Kidney (tissue), 14 donors: ENCODE data around the gene DOK7. TPM values are rescaled to one million over a fixed set of nuclear protein-coding genes. Genes with fewer than 3 reads are reported as not detected.
A peak's percentile ranks its signal among the peaks of the same experiment; 100 is the strongest.

Experiments
- DNase-seq, 5 donors: peaks; one replicate each; pipeline ENCODE4 v3.0.0-alpha.2; 2013 to 2020
- FAIRE-seq: peaks from 2 replicates; lab custom pipeline; 2012; peaks lifted over from hg19 to GRCh38; lab: Jason Lieb, UNC
- H3K27ac ChIP-seq, 2 donors: one replicate each; pipeline ENCODE4 v1.7.0; 2013; ENCODE audit warnings: low read depth in 2 of 2, low read length in 2 of 2, inconsistent platforms in 1 of 2
- H3K27me3 ChIP-seq: one replicate; pipeline ENCODE4 v1.7.1; 2013; ENCODE audit warnings: low read length, inconsistent platforms; ENCODE audit not compliant: control insufficient read depth, insufficient read depth
- H3K36me3 ChIP-seq, 3 donors: one replicate each; pipeline versions ENCODE4 v1.7.0 to v1.7.1; 2013; ENCODE audit warnings: low read length in 3 of 3, control low read depth in 1 of 3, inconsistent platforms in 1 of 3; ENCODE audit not compliant: insufficient read depth in 3 of 3, control insufficient read depth in 2 of 3
- H3K4me1 ChIP-seq, 3 donors: one replicate each; pipeline versions ENCODE4 v1.7.0 to v1.7.1; 2013; ENCODE audit warnings: low read length in 3 of 3, inconsistent platforms in 1 of 3, low read depth in 1 of 3; ENCODE audit not compliant: control insufficient read depth in 2 of 3, insufficient read depth in 2 of 3
- H3K4me3 ChIP-seq, 3 donors: one replicate each; pipeline versions ENCODE4 v1.7.0 to v1.8.1; 2013; ENCODE audit warnings: low read length in 3 of 3, control low read depth in 1 of 3, inconsistent platforms in 1 of 3
- H3K9ac ChIP-seq, 3 donors: one replicate each; pipeline versions ENCODE4 v1.7.0 to v1.7.1; 2013; ENCODE audit warnings: low read length in 3 of 3, control low read depth in 1 of 3, inconsistent platforms in 1 of 3
- H3K9me3 ChIP-seq, 3 donors: one replicate each; pipeline versions ENCODE4 v1.7.0 to v1.7.1; 2013; ENCODE audit warnings: low read length in 3 of 3, control low read depth in 1 of 3, inconsistent platforms in 1 of 3; ENCODE audit not compliant: control insufficient read depth in 2 of 3, insufficient read depth in 1 of 3
- CTCF ChIP-seq: IDR thresholded peaks from 3 replicates; pipeline ENCODE4 v1.5.1; 2012; ENCODE audit warnings: mild to moderate bottlenecking, moderate library complexity, borderline replicate concordance; ENCODE audit not compliant: insufficient read depth; ENCODE audit errors: extremely low read depth
- intact Hi-C: fragments of 100-400 bp; cut with DNase I; formaldehyde crosslinking; loops from one replicate; pipeline ENCODE4 v1.11.1; 2022
- polyA plus RNA-seq: library from polyadenylated mRNA; stranded (reverse); fragments of 350-450 nt; fragmentation: Illumina TruSeq; extraction: RNeasy Lipid Tissue Mini Kit (QIAGEN cat#74804); gene quantifications from one replicate; pipeline ENCODE4 v1.2.3, GENCODE V29; 2014; ENCODE audit warnings: low read depth, low replicate concordance; ENCODE audit not compliant: insufficient read depth
- total RNA-seq: library from RNA; stranded (reverse); fragmentation: NEBNext Ultra II Directional; extraction: Animal tissue kit (Norgen Biotek cat#: 25700); gene quantifications from one replicate; pipeline ENCODE4 v1.2.1, GENCODE V29; 2021
- donor health status: control.
- donor health status: control.
- donor health status: control.
- donor health status: control.
- donor health status: control.
- donor health status: DM: yes; HTN: yes; CAD: no.
- donor health status: Normal renal cell carcinoma (clear cell type).

Gene DOK7
- total and polyA plus RNA-seq, 2 donors from 2014 or later = 1.2 to 7.0 TPM

- no peak for TF ChIP-seq CTCF
- Histone ChIP-seq H3K36me3 (no peaks in the 10 kb centered on the region), H3K4me1 (peaks cover 0 to 12% (median 0%) of the 10 kb centered on the region in 3 donors), H3K4me3 (no peak overlapping the region), H3K9ac (no peak overlapping the region), H3K27me3 (no peaks in the 10 kb centered on the region), H3K9me3 (no peaks in the 10 kb centered on the region), H3K27ac (peak overlapping the region; percentile 32 to 65)
- intact Hi-C loops = no loop called here
- DNase-seq (peak in 4 of 5 donors; percentile 72 to 96 (median 83)), FAIRE-seq (no peak)
These were observed 21.2 kb downstream of the DOK7 start for GRCh38 chr4:3484057-3484973.

DNA sequence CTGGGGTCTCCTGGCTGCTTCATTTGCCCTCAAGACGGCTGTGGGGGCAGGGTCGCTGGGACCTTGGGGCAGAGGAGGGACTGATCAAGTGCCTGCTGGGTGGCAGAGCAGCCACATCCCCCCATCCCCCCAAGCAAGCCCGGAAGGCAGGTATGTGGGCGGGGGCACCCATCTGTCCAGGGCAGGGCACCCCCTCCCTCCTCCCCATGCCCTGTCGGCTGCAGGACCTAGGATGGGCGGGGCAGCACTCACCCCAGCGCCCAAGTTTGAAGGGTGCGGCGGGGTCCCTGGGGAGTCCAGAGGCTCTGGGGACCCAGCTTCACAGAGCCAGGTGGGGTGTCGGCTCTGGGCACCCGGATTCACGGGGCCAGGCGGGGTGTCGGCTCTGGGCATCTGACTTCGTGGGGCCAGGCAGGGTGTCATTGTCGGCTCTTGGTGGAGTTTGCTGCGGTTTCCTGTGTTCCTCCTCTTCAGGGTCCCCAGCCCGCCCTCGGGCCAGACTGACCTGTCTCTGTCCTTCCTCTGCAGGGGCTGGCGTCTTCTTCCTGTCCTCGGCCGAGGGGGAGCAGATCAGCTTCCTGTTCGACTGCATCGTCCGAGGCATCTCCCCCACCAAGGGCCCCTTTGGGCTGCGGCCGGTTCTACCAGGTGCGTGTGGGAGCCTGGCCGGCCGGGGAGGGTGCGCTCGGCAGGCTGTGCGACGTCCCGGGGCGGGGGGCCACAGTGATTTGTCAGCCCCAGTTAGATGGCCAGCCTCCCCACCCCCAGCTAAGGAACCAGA, 22.1 kb downstream of the DOK7 start:
- Histone ChIP-seq H3K9ac (no peak overlapping the region), H3K36me3 (no peaks in the 10 kb centered on the region), H3K27ac (peak overlapping the region; percentile 32 to 65), H3K27me3 (no peaks in the 10 kb centered on the region), H3K9me3 (no peaks in the 10 kb centered on the region), H3K4me1 (peaks cover 0 to 12% (median 0%) of the 10 kb centered on the region in 3 donors), H3K4me3 (no peak overlapping the region)
- DNase-seq (peak; percentile 64 to 89 (median 73)), FAIRE-seq (no peak)
- intact Hi-C loops = no loop called here
- TF ChIP-seq CTCF = no peak

DNA sequence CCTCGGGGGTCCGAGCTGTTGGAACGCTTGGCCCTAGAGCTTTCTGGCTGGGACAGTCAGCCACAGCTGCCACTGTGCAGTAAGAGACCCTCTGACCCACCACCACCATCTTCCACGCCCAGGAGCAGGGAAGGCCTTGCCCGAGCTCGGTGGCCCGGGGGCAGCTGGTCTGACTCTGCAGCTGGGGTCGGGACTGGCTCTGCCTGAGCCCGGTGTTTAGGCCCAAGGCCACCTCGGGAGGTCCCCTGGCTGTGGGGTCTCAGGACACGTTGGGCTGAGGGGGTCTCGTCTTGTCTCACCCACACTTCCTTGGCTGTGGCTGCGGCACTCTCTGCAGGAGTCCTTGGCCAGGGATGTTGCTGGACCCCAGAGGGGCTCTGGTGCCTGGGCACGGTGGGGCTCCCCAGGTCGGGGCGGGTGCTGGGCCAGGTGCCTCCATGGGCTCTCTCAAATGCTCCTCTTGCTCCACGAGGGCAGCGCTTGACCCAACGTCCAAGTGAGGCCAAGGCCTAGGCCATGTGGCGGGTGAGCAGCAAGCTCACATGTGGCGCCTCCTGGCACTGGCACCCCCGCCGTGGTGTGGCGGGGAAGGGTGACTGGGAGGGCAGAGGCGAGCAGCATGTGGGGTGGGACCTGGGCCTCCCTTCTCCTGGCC, 22.9 kb downstream of the DOK7 start:
- no peak for DNase-seq
- H3K27me3 ChIP-seq = no peaks in the 10 kb centered on the region
- no peak overlapping the region for H3K9ac ChIP-seq
- intact Hi-C loops = no loop called here
- H3K27ac ChIP-seq = no peak overlapping the region
- no peaks in the 10 kb centered on the region for H3K36me3 ChIP-seq
- no peak for TF ChIP-seq CTCF
- H3K4me1 ChIP-seq = peaks cover 0 to 12% (median 0%) of the 10 kb centered on the region in 3 donors
- no peak overlapping the region for H3K4me3 ChIP-seq
- H3K9me3 ChIP-seq = no peaks in the 10 kb centered on the region
- FAIRE-seq = no peak
